Stimulated activated CD4-positive, alpha-beta T cell treated with anti-CD3 and anti-CD28 coated beads, TNF-alpha, amount 100 ng/mL, for 48 hours (primary cell): ENCODE measurements around the gene MAN1A1.

ENCODE experiments used
- DNase-seq, 3 donors: peaks; one replicate each; pipeline ENCODE4 v3.0.0-alpha.2; 2020; ENCODE audit warnings: low read depth in 3 of 3

MAN1A1 gene

DNA sequence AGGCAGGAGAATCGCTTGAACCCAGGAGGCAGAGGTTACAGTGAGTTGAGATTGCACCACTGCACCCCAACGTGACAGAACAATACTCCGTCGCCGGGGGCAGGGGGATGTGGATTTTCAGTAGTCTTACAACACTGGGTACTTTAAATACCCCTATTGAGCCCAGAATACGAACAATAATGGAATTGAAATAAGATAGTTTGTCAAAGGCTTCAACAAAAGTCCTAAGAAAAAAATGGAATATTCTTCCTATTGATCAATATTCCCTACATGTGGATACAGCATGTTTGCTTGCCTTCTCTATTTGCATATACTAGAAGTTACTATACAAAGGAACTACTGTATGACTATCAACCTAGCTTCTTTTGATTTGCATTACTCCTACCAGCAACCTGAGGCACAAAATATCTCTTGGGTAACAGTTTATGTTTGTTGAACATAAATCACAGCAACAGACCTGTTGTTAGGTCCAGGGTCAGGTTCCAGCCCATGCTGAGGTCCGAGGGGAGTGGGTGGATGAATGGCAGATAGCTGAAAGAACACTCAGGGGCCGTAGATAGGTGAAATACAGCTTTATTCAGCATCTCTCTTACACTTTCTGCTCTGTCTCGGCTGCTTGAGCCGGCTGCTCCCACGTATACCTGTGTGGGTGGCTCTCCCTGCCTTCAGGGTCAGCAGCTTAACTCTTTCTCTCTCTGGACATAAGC, 23.8 kb downstream of the MAN1A1 start:
- DNase-seq: no peak

DNA sequence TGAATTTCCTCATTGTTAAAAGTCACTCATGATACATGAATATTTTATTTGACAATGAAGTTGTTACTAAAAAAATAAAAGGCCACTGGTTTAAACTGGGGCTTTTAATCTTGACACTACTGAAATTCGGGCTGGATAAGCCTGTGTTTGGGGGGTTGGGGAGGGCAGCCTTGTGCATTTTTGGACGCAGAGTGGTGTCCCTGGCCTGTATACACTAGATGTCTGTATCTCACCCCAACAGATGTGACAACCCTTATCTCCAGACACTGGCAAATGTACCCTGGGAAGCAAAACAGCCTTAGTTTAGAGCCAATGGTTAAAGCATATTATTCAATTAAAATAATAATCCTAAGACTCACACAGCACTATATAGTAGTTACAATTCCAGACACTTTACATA, 24.8 kb downstream of the MAN1A1 start:
- DNase-seq: no peak

DNA sequence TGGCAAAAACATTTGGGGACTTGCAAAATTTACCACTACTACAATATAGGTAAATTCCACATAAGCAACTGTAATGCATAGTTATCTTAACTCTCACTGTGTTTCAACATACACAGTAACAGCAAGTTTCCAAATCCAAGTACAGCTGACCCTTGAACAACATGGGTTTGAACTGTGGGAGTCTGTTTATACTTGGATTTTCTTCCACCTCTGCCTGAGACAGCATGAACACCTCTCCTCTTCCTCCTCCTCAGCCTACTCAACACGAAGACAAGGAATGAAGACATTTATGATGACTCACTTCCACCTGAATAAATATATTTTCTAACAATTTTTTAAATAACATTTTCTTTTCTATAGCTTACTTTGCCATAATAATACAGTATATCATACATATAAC, 25.6 kb downstream of the MAN1A1 start:
- DNase-seq: no peak

- no peak for DNase-seq
Observed at GRCh38 chr6:119323478-119323877, 26.1 kb downstream of the MAN1A1 start.

GRCh38 chr6:119322715-119323350, 26.7 kb downstream of the MAN1A1 start:
- no peak for DNase-seq

- DNase-seq: no peak
Observed at GRCh38 chr6:119322034-119322433, 27.5 kb downstream of the MAN1A1 start.

- DNase-seq: no peak
Observed at GRCh38 chr6:119319694-119320093, 29.9 kb downstream of the MAN1A1 start.

DNA sequence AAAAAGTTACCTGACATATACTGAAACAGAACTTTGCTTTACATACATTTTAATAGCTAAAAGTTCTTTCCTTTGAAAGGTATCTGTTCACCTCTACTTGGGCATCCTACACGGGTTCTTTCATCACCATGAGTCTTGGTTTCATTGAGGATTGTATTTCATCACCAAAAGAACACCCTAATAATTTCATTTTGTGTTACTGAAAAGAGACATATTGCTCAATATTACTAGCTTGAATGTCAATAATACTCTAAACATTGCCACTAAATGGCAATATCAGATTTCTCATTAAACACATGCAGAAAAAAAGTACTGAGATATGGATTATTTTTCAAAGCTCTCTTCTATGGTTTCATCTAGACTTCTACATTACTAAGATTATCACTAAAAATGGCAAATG, 30.8 kb downstream of the MAN1A1 start:
- DNase-seq: no peak

DNA sequence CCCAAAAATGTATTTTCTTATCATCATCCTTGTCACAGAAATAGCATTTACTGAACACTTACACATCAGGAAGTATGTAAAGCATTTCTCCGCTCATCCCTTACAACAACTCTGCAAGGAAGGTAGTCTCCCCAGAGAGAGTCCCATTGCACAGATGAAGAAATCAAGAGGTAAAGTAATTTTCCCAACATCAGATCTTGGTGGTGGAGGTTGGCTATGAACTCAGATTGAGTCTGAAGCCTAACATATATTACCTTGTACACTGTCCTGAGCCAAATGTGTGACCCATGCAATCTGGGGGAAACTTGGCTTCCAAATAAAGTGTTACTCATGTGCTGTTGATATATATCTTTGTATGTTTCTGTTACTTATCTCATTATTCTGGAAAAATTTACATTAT, 31.4 kb downstream of the MAN1A1 start:
- no peak for DNase-seq

DNA sequence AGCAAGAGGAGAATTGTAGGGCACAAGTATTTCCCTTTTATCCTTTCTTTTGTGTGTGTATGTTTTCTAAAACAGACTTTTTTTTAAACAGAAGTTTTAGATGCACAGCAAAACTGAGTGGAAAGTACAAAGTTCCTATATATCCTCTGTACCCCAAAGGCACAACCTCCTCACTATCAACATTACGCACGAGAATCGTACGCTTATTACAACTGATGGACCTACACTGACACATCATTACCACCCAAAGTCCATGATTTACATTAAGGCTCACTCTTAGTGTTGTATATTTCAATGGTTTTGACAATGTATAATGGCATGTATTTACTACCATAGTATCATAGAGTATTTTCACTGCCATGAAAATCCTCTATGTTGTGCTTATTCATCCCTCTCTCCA, 32.6 kb downstream of the MAN1A1 start:
- no peak for DNase-seq

- DNase-seq: no peak
Observed at GRCh38 chr6:119314885-119315272, 34.7 kb downstream of the MAN1A1 start.

GRCh38 chr6:119313937-119314884, 35.4 kb downstream of the MAN1A1 start:
- no peak for DNase-seq

- DNase-seq: no peak
Observed at GRCh38 chr6:119312875-119313338, 36.7 kb downstream of the MAN1A1 start.

GRCh38 chr6:119312441-119312840, 37.1 kb downstream of the MAN1A1 start:
- no peak for DNase-seq

- DNase-seq: no peak
Observed at GRCh38 chr6:119311514-119312142, 37.9 kb downstream of the MAN1A1 start.

DNA sequence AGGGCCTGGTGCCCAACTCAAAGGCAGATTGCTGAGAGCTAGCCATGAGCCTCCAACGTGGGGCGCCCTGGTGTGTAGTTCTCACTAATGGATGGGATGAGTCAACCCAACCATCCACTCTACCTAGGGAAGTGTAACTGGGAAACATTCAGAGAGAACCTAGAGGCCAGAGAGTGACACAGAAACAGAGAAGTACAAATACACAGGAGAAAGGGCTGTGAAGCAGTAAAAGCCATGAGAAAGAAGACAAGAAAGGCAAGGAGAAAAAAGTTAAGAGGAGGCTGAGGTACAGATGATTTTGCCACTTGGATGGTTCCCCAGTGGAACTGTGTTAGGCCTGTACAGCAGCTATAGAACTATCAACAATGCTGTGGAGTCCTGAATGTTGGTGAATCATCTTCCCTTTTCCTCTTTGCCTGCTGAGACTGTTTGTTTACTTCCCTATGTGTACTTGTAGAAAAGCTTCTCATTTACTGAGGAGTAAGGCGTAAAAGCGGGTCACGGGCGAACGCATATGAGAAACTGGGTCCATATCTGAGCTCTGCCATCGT, 39.0 kb downstream of the MAN1A1 start:
- no peak for DNase-seq

DNA sequence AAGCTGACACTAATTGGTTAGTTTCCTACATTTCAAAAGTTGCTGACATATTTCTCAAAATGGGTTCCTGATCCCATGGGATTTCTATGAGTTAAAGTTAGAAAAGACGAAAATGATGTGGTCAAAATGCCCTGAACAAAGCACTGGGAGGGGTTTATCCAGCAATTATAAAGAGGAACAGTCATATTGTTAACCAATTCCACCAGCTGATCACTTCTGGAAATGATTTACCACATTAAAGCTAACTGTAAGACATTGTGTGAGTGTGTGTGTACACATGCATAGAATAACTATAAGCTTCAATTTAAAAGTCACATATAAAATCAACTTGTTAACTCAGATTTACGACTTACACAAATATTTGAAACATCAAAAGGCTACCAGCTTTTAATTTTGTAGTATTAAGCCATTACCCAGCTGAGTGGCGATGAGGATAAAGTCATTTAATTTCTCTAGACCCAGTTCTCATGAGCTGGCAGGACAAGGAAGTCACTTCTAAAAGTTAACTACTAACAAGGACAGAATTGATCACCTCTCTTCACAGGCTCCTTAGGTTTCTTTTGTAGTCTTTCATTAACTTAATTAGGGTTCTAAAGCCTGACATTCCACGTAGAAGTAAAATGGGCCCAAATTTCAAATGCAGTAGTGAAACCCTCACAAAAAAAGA, 40.4 kb downstream of the MAN1A1 start:
- DNase-seq: no peak

GRCh38 chr6:119308048-119308570, 41.5 kb downstream of the MAN1A1 start:
- DNase-seq: no peak

DNA sequence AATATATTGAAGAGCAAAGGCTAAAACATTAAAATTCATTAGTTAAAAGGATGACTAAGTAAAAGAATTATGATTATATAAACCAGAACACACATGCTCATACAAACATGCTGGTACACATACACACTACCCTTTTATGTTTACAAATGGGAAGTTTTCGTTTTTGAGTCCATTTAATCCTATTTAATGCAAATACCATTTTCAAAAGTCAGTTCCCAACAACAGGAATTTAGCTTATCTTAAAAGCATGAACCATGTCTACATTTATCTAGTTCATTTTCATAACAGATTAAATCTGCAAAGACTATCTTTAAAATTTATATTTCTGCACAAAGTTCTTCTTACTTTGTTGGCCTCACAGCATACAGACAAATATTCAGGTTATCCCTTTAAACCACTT, 42.5 kb downstream of the MAN1A1 start:
- DNase-seq: no peak

DNA sequence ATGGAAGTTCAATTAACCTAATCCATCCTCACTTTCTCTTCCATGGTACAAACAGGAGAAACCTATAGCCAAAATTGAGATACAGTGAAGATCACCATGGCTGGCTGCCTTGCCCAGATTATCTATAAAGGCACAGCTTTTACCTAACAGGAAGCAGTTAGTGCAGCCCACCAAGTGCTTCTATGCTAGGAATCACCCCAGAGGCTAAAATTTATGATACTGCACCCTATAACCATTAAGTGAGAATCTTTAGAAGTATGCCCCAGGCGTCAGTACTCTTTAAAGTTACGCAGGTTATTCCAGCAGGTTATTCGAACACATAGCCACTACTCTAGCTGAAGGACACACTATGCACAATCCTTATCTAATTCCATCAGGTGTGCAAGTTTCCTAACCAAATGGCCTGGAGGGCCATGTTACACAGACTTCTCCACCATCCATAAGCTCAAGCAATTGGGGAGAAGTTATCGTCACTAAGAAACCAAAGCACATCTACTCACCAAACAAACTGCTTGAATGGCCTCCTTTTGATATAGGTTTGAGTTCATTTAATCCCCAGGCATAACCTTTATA, 43.1 kb downstream of the MAN1A1 start:
- no peak for DNase-seq
